Measurements from ENCODE around the gene PNMA8C.

Gene PNMA8C

DNA sequence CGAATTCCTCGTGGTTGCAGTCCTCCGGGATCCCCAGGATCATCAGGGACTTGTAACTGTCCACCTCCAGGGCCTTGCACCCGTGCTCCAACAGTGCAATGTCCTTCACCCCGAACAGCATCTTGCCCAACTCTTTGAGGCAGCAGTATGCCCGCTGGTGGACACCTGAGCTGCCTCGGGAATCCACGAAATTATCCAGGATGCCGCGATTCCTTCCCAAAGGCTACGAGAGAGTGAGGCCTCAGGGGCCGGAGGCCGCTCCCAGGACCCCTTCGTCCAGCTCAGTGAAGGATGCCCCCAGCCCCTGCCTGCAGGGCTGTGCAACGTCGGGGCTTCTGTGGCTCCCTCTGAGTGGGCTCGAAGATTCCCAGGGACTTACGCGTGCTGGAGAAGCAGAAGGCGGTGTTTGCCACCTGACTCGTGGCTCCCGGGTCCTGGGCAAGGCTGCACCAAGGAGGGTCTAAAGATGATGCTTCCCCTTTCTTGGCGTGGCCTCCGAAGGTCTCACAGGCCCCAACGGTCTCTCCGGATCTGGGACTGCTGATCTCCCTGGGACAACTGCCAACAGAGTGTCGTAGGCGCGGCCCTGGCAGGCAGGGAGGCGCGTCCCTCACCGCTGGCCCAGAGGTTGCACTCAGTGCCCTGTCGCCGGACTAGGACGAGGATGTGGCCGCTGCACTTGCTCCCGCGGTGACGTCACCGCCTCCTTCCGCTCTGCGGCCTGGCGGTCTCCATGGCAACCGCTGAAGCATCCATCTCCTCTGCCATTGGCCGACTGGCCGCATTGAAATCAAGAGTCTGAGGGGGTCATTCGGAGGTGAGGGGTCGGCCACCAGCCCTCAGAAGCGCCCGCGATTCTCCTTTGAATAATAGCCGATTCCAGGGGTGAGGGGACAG lies at the start of gene PNMA8C:
Gene PNMA8C (minus strand): TSS at position 698 of the 897 bp plus-strand sequence. CDS start 577 bp downstream, at position 121.
- peak; percentile 52 to 66 for DNase-seq

DNA sequence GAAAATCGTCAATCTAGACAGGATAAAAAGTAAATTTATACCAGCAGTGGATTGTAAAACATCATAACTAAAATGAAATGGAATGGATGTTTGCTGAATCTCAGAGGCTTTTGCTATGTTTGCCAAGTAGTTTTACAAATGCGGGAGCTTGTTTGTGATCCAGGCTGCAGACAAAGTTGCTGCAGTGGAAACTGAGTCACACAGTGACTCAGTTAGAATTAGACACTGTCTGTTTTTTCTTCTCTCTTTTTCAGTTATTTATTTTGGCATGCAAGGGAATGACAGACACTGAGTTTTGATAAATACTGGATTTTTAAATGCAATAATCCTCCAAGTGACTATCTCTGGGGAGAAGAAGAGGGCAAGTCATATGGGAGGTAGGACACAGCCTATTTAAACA lies 47.2 kb upstream of the PNMA8C start:
- no peak for DNase-seq

DNA sequence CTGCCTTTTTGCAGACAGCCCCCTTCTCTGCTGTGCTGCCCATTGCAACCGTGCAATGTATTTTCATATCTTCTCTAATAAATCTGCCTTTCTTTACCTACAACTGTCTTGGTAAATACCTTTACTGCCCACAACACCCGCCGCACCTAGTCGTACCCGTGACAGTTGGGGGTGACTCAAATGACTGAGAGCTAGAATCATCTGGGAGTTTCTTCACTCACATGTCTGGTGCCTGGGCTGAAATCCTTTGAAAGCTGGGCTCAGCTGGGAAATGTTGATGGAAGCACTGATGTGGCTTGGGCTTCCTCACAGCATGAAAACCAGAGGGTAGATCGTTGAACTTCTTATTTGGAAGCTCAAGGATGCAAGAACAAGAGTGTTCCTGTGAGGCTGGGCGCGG lies 45.5 kb upstream of the PNMA8C start:
- DNase-seq = no peak

- no peak for DNase-seq
Observed at GRCh38 chr19:46472592-46472991, 43.9 kb upstream of the PNMA8C start.

DNA sequence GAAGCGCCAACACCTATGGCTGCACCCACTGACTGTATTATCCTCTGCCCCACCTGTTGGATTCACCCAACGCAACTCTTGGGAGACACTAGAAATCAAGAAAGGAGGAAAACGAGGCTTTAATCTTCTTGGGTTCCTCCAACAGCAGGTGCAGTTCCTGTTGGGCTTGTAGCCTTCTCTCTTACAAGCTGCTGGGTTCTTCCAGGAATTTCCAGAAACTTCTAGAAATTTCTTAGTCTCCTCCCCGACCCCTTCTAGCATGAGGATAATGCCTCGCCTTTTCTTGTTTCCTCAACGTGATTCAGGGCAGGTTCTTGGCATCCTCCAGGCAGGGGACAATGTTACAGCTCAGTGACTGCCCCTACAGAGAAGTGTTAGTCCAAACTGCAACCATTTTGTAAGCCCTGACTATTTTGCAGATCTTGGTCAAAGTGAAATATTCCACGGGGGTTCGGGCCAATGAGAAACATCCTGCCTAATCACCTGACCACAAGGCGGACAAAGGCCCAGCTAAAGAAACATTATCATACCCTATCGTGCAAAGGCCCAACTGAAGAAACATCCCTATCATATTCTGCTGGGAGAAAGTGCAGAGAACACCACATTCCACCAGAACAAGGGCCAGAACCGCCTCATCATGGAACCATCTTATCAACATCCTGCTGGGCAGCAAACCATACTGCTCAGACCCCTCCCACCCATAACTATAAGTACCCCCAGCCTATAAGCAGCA lies 43.2 kb upstream of the PNMA8C start:
- no peak for DNase-seq

- DNase-seq = no peak
Observed at GRCh38 chr19:46471116-46471733, 42.5 kb upstream of the PNMA8C start, which contains the start of gene PNMA8A. Gene PNMA8A (minus strand): TSS chr19:46471563. CDS start chr19:46471035, 528 bp downstream.

DNA sequence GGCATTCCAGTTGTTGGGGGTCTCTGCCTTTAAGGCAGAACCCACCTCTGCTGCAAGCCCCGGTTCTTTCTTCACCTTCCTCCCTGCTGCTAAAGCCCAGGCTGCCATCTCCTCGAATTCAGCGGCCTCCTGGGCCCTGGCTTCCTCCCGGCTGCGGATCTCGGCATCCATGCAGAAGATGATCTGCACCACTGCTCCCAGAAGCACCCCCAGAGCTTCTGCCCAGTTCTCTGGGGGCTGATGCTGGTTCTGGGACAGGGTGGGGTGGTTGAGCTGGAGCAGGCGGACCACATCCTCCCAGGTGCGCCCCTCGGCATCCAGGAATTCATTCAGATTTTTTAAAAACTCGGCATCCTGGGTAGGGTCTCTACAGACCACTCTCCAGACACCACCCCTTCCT lies 41.6 kb upstream of the PNMA8C start:
- DNase-seq = no peak

GRCh38 chr19:46469541-46470185 lies 40.9 kb upstream of the PNMA8C start:
- no peak for DNase-seq

- peak; percentile 26 to 43 for DNase-seq
Observed at GRCh38 chr19:46466536-46467196, 37.9 kb upstream of the PNMA8C start.

DNA sequence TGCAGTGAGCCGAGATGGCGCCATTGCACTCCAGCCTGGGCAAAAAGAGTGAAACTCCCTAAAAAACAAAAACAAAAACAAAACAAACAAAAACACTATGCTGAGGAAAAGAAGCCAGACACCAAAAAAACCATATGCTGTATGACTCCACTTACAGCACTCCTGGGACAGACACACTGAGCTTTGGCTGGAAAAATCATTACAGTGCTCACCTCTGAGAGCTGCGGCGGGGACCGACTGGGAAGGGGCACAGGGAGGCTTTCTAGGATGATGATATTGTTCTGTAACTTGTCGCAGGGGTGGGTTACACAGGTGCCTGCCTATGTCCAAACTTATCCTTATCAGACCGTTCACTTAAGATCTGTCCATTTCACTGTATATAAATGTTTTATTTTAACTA lies 34.8 kb upstream of the PNMA8C start:
- DNase-seq = no peak

GRCh38 chr19:46461537-46461936 lies 32.8 kb upstream of the PNMA8C start:
- no peak for DNase-seq

DNA sequence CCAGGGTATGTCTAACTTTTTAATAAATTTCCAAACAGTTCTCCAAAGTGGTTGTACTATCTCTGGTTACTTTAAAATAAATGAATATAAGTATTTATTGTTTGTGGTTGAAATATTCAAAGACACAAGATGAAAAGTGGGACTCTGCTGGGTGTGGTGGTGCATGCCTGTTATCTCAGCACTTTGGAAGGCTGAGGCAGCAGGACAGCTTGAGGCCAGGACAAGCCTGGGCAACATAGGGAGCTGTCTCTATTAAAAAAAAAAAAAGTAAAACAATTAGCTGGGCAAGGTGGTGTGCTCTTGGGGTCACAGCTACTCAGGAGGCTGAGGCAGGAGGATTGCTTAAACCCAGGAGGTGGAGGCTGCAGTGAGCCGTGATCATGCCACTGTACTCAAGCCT lies 32.2 kb upstream of the PNMA8C start:
- no peak for DNase-seq

- DNase-seq = no peak
Observed at GRCh38 chr19:46460055-46460454, 31.3 kb upstream of the PNMA8C start.

GRCh38 chr19:46456930-46457329 lies 28.2 kb upstream of the PNMA8C start:
- no peak for DNase-seq

- DNase-seq = no peak
Observed at GRCh38 chr19:46454244-46454643, 25.5 kb upstream of the PNMA8C start.

DNA sequence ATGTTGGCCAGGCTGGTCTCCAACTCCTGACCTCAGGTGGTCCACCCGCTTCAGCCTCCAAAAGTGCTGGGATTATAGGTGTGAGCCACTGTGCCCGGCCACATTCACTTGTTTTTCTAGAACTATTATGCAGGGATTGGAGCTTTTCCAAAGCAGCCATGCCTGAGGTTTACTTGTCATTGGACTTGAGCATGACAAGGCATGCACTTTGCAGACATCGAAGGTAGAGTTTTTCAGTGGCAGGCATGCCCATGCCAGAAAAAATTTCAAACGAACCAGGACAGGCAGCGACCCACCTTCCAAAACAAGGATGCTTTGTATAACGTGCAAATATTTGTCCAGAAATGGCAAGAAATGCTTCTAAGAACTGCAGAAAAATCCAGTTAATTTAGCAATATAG lies 24.9 kb upstream of the PNMA8C start:
- DNase-seq = no peak

DNA sequence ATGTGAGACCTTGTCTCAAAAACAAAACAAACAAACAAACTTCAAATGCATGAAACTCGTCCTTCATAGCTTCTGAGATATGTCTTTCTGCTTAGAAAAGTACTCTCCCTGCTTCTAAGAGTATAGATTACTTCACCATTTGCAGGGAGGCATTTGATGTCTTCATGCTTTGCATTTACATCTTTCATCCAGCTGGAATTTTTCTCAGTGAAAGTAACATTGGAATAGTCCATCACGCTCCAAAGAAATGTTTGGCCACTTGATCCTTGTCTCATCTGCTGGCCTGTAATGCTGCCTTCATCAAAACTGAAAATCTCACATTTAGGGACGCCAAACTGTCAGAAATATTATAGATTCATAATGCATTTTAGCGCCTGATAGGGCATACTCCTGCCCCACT lies 23.4 kb upstream of the PNMA8C start:
- no peak for DNase-seq

- no peak for DNase-seq
Observed at GRCh38 chr19:46451352-46451751, 22.6 kb upstream of the PNMA8C start.

DNA sequence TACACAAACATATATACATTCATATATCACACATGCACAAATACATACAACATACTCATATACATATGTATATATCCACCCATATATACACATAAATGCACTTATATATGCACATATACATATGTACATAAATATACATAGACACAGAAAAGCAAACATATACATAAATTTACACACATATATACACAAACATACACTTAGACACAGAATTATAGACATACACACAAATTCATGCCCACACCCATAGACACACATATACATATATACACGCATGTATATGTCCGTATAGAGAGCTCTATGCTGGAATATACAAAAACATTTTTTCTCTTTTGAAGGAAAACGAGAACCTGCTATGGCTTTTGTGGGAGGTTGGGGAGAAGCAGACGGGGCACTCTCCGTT lies 22.0 kb upstream of the PNMA8C start:
- no peak for DNase-seq

- no peak for DNase-seq
Observed at GRCh38 chr19:46449228-46449627, 20.5 kb upstream of the PNMA8C start.

- no peak for DNase-seq
Observed at GRCh38 chr19:46448601-46449000, 19.9 kb upstream of the PNMA8C start.

DNA sequence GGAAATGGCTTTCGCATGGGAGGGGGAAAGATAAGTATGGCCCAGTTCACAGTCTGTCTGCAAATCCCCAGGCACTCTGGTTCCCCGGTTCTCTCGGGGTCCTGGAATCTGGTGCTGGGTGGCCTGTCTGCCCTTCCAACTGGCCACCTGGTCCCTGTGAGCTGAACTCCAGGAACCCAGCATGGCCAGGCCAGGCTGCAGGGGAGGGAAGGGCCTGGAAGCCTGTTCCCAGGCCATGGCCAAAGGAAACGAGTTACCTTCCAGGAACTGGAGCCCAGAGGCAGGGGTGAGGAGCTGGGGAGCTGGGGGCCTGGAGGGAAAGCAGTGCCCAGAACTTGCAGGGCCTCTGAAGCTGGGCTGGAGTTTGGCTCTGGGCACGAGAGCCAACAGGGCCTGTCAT lies 19.1 kb upstream of the PNMA8C start:
- DNase-seq = no peak

DNA sequence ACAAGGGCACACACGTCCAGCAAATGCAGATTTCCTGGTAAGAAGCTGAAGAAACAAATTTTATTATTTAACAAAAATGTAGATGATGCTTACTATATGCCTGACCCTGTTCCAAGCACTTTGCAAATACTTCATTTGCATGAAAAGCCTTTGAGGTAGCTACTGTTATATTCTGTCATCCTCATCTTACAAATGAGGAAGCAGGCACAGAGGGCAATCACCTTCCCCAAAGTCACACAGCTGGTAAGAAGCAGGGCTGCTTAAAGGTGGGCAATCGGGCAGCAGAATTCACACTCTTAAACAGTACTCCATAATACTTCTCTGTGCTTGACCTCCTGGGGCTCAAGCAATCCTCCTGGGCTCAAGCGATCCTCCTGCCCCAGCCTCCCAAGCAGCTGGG lies 18.3 kb upstream of the PNMA8C start:
- no peak for DNase-seq
